Endothelial cell (in vitro differentiated cells): ENCODE results near the gene PDGFC. TPM values are rescaled to one million over a fixed set of nuclear protein-coding genes. Genes with fewer than 3 reads are reported as not detected.

Source experiments
- DNase-seq: peaks from one replicate; pipeline ENCODE4 v3.0.0; 2021; ENCODE audit warnings: low spot score
- H3K27ac Mint-ChIP-seq: one replicate; pipeline ENCODE4 v1.8.0; 2021; ENCODE audit warnings: mixed read lengths, inconsistent platforms; ENCODE audit not compliant: unreplicated experiment
- H3K27me3 Mint-ChIP-seq: one replicate; pipeline ENCODE4 v1.8.0; 2021; ENCODE audit warnings: mild to moderate bottlenecking, moderate library complexity, mixed read lengths, inconsistent platforms; ENCODE audit not compliant: unreplicated experiment
- H3K36me3 Mint-ChIP-seq: one replicate; pipeline ENCODE4 v1.8.0; 2021; ENCODE audit warnings: mild to moderate bottlenecking, low read depth, mixed read lengths, inconsistent platforms; ENCODE audit not compliant: unreplicated experiment
- H3K4me1 Mint-ChIP-seq: one replicate; pipeline ENCODE4 v1.8.0; 2021; ENCODE audit warnings: mild to moderate bottlenecking, mixed read lengths, inconsistent platforms; ENCODE audit not compliant: unreplicated experiment
- H3K4me3 Mint-ChIP-seq: one replicate; pipeline ENCODE4 v1.8.0; 2021; ENCODE audit warnings: mild to moderate bottlenecking, mixed read lengths, inconsistent platforms; ENCODE audit not compliant: unreplicated experiment
- H3K9me3 Mint-ChIP-seq: one replicate; pipeline ENCODE4 v1.8.0; 2021; ENCODE audit warnings: mixed read lengths, inconsistent platforms; ENCODE audit not compliant: unreplicated experiment
- CTCF ChIP-seq: fragments of 200-600 bp; sonication (generic); IDR thresholded peaks from one replicate; pipeline ENCODE4 v1.5.0; 2021; ENCODE audit warnings: antibody characterized with exemption; ENCODE audit not compliant: unreplicated experiment
- total RNA-seq: library from RNA; stranded (reverse); fragmentation: NEBNext Ultra II Directional; extraction: Animal tissue kit (Norgen Biotek cat#: 25700); gene quantifications from one replicate; pipeline ENCODE4 v1.2.1, GENCODE V29; 2021; ENCODE audit not compliant: unreplicated experiment

Gene PDGFC
- total RNA-seq, 1 donor from 2014 or later: 22.0 TPM

DNA sequence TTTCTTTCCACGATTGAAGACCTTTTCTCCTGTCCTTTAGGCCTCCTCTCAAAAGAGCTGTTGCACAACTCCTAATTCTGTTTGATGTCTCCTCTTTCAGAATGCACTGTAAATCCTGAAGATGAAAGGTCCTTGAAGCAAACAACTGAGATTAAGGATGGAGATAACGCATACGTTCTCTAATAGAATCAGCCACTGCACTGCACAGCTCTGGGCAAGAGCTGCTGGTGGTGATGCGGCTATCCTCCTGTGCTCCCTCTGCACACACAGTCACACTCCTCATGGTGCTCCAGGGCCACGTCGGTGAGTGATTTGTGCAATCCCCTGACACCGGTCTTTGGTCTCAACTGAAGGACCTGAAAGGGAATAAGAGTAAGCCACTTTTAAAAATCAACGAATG, 208.7 kb downstream of the PDGFC start:
- no peak for DNase-seq
- Mint-ChIP-seq H3K4me1 (peaks cover 10% of the 10 kb centered on the region), H3K27me3 (peaks cover 2% of the 10 kb centered on the region), H3K27ac (no peak overlapping the region), H3K36me3 (peaks cover 10% of the 10 kb centered on the region), H3K9me3 (peaks cover 4% of the 10 kb centered on the region), H3K4me3 (no peak overlapping the region)
- TF ChIP-seq CTCF: no peak

DNA sequence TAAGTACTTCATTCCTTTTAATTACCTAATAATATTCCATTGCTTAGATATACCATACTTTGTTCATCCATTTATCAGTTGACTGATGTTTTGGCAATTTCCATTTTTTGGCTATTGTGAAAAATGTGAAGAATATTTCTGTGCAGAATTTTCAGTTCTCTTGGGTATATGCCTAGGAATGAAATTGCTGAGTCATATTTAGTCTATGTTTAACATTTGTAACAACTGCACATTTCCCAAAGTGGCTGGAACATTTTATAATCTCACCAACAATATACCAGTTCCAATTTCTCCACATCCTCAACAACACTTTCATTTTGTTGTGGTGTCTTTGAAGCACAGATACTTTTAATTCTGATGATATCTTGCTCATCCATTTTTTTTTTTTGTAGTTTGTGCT, 215.5 kb downstream of the PDGFC start:
- Mint-ChIP-seq H3K27me3 (peaks cover 2% of the 10 kb centered on the region), H3K4me3 (no peak overlapping the region), H3K9me3 (peaks cover 4% of the 10 kb centered on the region), H3K36me3 (peaks cover 12% of the 10 kb centered on the region), H3K4me1 (peaks cover 8% of the 10 kb centered on the region), H3K27ac (no peak overlapping the region)
- DNase-seq: no peak
- TF ChIP-seq CTCF: no peak

DNA sequence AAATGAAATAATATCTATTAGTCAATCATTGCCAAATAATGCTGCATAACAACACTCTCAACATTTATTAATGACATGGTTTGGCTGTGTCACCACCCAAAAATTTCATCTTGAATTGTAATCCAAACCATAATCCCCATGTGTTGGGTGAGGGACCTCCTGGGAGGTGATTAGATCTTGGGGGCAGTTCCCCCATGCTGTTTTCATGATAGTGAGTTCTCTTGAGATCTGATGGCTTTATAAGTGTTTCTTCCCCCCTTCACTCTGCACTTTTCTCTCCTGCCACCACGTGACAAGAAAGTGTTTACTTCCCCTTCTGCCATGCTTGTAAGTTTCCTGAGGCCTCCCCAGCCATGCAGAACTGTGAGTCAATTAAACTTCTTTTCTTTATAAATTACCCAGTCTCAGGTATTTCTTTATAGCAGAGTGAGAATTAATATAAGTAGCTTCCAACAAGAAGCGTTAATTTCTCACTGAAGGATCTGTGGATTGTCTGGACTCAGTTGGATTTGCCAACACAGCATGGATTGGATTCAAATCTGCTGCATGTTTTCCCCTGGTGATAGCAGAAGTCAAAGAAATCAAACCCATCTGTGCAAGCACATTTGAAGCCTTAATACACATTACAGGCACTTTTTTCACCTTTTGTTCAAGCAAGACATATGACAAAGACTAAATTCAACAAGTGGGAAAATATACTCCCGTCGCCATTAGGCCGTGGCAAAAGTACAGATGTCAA, 216.6 kb downstream of the PDGFC start:
- H3K36me3 Mint-ChIP-seq: peaks cover 12% of the 10 kb centered on the region
- H3K27me3 Mint-ChIP-seq: peaks cover 2% of the 10 kb centered on the region
- no peak for TF ChIP-seq CTCF
- H3K4me3 Mint-ChIP-seq: no peak overlapping the region
- H3K27ac Mint-ChIP-seq: no peak overlapping the region
- no peak for DNase-seq
- peaks cover 3% of the 10 kb centered on the region for H3K4me1 Mint-ChIP-seq
- peaks cover 4% of the 10 kb centered on the region for H3K9me3 Mint-ChIP-seq

- H3K27me3 Mint-ChIP-seq: no peaks in the 10 kb centered on the region
- H3K4me1 Mint-ChIP-seq: peaks cover 4% of the 10 kb centered on the region
- no peak overlapping the region for H3K27ac Mint-ChIP-seq
- no peaks in the 10 kb centered on the region for H3K36me3 Mint-ChIP-seq
- no peak overlapping the region for H3K4me3 Mint-ChIP-seq
- no peak for DNase-seq
- no peak for TF ChIP-seq CTCF
- no peaks in the 10 kb centered on the region for H3K9me3 Mint-ChIP-seq
These were observed 220.1 kb downstream of the PDGFC start for GRCh38 chr4:156751486-156751885.
